ENCODE results near the gene RAB3D. TPM values are rescaled to one million over a fixed set of nuclear protein-coding genes. Genes with fewer than 3 reads are reported as not detected.
"Not testable (repeated sequence)": the region's sequence is repeated elsewhere in the genome, so short reads cannot be mapped to it uniquely, and the experiment has no call there.

RAB3D gene
- polyA plus RNA-seq, 5 donors: 13.6 to 22.3 (median 16.6) TPM

DNA sequence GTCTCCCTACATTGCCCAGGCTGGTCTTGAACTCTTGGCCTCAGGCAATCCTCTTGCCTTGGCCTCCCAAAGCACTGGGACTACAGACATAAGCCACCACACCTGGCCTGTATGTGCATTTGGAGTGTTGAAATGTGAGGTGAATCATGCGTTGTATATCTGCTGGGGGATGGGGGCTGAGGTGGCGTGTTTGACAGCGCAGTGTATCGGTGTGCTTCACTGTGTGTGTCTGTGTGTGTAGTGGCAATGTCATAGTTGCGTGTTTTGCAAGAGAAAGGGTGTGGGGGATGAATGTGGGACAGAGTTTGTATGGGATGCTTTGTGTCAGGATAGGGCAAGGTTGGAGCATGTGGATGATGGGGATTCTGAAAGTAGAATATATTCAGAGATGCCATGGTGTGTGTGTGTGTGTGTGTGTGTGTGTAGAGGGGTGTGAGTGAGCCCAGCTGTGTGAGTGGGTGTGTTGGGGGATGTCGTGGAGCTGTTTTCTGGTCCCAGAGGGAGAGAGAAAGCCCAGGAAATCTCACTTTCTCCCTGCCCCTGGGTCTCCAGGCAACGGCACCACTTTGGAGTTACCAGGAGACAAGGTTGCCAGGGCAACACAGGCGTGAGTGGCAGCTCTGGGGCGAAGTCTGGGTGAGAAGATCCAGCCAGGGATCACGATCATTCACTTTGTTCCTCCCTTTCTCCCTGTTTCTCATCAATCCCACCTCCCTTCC, 33.9 kb upstream of the RAB3D start:
- peak in 1 of 2 donors; percentile 40 for DNase-seq

DNA sequence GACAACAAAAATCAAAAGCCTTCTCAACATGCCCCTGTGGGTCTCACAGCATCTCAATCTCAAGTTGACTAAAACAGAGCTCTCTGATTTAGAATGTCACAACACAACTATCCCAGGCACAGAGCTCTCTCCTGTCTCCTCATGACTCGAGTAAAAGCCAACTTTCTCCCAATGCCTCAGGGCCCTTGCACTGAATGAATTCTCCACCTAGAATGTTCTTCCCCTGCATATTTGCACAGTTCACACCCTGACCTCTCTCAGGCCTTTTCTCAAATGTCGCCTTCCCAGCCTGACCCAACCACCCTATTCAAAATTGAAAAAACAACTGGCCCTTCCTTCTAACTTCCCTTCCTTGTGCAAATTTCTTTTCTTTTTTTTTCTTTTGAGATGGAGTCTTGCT, 31.3 kb upstream of the RAB3D start:
- no peak for DNase-seq

- no peak for DNase-seq
These were observed 28.1 kb upstream of the RAB3D start for GRCh38 chr19:11367528-11367927.

DNA sequence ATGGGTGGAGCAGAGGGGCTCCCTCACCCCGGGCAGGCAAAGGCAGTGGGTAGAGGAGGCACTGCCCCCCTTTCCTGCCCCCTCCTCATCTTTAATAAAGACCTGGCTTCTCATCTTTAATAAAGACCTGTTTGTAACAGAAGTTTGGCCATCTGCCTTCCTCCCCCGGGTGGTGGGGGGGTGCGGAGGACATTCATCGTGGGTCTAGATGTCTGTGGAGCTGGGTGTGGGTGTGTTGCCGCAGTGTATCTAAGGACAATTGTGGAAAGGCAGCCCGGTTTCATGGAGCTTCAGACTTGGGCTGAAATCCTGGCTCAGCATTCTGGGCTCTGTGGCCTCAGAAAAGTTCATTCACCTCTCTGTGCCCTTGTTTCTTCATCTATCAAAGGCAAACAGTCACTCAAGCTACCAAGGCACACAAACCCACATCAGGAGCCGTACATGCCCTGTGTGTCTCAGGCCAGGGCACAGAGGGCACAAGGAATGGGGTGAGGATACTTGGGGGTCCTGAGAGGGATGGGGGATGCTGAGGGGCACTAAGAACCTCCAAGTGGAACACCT, 26.2 kb upstream of the RAB3D start:
- DNase-seq: no peak

GRCh38 chr19:11364935-11365334, 25.5 kb upstream of the RAB3D start:
- no peak for DNase-seq

DNA sequence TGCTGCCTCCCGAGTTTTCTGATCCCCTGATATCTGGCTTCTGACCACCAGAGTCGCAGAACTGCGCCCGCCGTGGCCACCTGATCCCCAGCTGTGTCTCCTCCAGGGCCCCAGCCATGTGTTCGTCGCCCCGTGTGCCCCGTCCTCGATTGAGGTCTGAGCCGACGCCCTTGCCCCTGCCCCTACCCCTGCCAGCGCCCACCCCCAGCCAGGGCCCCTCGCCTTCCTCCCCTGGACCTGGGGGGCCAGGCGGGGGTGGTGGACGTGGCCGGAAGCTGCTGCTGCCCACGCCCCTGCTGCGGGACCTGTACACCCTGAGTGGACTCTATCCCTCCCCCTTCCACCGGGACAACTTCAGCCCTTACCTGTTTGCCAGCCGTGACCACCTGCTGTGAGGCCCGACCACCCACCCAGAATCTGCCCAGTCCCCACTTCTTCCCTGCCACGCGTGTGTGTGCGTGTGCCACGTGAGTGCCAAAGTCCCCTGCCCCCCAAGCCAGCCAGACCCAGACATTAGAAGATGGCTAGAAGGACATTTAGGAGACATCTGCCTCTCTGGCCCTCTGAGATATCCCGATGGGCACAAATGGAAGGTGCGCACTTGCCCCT, 24.9 kb upstream of the RAB3D start:
- DNase-seq: no peak

DNA sequence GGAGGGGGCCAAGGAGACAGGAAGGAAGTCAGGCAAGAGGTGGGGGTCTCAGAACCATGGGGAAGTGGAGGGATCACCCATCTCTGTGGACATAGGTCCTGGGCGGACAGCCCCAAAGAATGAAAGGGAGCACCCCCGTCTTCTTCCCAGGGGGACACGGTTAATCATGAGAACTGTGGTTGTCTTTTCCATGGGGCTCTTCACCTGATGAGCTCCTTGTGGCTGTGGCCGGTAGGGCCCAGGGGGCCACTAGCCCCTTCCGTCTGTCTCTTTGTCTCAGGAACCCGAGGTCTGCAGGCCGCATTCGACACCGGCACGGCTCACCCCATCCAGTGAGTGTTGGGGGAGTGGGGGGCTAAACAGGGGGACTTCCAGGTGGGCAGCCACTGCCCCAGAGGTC, 24.4 kb upstream of the RAB3D start:
- DNase-seq: no peak

DNA sequence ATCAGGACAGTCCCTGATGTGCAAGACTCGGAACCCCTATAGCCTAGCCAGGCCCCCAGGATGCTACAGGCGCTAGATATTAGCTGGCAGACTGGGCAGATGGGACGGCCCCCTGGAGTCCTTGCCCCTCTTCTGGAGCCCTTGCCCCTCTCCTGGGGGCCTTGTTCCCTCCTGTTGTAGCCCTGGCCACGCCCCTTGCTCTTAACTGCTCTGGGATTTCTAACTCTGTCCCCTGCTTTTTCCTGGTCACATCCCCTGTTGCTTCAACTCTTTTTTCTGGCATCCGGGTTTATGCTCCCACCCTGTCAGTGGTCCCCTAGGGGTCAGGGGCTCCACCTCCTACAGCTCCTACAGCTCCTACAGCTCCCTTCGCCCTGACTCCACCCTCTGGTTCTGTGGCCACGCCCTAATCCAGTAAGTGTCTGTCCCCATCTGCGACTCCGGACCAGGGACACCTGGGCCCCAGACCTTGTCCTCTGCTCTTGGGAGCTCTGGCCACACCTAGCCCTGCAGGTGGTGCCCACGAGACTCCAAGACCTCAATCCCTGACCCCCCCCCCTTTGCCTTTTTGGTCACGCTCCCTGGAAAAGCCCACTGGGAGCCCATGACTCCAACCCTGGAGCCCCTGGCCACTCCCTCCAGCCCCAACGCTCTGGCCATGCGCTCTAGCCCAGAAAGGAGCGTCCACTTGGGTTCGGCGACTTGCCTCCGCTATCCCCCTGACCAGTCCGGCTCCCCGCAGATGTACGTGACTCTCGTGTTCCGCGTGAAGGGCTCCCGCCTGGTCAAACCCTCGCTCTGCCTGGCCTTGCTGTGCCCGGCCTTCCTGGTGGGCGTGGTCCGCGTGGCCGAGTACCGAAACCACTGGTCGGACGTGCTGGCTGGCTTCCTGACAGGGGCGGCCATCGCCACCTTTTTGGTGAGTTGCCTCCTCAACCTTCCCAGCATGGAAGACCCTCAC, 22.6 kb upstream of the RAB3D start:
- DNase-seq: no peak

DNA sequence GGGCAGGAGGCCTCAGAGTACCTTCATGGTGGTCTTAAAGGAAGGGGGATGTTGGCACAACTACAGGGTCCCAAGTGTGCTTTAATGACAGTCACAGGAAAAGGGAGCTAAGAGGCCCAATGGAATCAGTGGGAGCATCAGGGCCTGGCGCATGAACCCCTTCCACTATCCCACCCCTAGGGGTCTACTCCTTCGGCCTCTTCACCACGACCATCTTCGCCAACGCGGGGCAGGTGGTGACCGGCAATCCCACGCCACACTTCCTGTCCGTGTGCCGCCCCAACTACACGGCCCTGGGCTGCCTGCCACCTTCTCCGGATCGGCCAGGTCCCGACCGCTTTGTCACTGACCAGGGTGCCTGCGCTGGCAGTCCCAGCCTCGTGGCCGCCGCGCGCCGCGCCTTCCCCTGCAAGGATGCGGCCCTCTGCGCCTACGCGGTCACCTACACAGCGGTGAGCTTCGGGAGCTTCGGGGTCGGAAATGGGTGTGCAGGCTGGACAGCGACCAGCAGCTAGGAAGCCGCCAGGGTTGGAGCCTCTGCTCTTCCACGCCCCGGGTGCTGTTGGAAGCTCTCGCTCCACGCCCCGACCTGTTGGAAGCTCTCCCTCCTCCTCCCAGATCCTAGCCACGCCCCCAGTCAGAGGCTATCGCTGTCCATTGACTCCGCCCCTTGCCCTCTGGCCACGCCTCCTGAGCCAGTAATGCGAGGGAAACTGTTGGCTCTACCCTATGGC, 21.7 kb upstream of the RAB3D start:
- no peak for DNase-seq

DNA sequence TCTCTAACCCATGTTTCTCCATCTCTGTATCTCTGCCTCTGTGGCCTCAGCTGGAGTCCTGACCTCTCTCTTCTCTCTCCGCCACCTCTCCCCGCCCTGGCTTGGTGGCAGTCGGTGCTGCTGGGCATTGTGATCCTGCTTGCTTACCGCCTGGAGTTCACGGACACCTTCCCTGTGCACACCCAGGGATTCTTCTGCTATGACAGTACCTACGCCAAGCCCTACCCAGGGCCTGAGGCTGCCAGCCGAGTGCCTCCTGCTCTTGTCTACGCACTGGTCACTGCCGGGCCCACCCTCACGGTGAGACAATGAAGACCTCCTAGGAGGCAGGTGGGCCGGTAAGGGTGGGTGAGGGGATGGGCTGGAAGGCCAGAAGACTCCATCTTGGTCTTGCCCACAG, 20.0 kb upstream of the RAB3D start:
- DNase-seq: no peak

DNA sequence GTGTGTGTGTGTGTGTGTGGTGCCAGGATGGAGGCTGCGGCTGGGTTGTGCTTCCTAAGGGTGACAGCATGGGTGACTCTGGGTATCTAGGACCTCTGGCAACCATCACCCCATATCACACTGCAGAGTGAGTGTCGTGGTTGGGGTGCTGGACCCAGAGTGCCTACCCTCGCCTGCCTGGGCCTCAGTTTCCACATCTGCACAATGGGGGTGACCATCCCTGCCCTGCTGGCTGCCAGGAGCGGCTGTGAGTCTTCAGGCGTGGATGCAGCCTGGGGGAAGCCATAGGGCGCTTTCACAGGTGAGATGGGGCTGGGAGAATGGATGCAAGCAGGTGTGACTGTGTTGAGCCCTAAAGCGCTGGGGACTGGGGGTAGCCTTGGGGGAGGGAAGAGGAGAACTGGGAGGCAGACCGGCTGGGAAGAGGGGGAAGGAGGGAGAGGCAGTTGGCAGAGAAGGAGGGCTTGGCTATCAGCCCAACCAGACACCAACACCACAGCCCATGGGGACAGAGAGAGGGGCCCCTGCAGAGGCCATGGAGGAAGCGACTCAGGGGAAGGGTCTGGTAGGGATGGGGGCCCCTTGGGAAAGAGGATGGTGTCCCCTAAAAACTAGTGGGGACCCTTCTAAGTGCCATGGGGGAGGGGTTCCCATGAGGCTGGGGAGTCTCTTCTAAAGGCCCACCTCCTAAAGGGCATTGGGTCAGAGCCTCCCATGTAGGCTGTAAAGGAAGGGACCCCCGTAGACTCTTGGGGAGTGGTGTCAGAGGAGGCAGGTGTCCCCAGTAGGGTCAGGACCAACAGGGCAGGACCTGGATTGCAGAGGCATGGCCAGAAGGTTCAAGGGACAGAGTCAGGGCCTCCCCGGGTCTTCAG, 17.5 kb upstream of the RAB3D start:
- DNase-seq: no peak

DNA sequence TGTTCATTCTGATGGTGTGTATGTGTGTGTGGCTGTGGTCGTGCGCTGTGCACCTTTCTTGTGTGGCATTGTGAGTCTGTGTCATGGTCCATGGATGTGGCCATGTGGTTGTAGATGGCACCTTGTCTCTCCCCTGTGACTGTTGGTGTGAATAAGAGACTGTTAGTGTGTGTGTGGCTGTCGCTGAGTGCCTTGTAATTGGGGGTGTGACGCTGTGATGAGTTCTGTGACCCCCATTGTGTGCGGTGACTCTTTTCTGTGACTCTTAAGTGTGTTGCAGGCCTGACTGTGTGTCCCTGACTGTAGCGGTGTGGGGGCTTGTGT, 16.6 kb upstream of the RAB3D start:
- no peak for DNase-seq

- DNase-seq: peak; percentile 75 to 79
These were observed 16.0 kb upstream of the RAB3D start, which contains the start of gene PLPPR2 for GRCh38 chr19:11355160-11356073. PLPPR2 (plus strand) TSS chr19:11355432; CDS start chr19:11357674, 2,242 bp downstream.

DNA sequence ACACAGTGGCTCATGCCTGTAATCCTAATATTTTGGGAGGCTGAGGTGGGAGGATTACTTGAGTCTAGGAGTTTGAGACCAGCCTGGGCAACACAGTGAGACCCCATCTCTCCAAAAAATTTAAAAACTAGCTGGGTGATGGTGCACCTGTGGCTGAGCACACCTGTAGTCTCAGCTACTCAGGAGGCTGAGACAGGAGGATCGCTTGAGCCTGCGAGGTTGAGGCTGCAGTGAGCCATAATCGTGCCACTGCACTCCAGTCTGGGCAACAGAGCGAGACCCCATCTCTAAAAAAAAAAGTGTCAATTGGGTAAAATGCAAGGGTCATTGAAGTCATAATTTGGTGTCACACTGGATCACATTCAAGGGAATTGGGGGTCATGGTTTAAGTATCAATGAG, 14.6 kb upstream of the RAB3D start:
- DNase-seq: not testable (repeated sequence)

DNA sequence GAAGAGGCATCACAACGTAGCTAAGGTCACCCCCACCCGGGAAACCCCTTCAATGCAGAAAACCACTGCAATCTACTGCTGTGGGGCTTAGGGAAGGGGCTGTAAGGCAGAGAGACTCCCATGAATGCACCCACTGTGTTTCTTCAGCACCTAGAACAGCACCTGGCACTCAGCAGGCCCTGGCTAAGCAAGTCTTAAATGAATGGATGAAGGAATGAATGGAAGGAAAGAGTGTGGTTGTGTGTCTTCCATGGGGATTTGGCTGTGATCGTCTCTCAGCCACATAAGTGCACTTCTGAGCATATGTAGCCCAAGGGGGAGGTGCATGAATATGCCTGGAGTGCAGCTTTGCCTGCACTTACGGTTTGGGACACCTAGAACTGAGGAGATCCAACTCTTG, 9.7 kb upstream of the RAB3D start:
- DNase-seq: no peak

GRCh38 chr19:11347546-11348039, 8.1 kb upstream of the RAB3D start:
- no peak for DNase-seq

DNA sequence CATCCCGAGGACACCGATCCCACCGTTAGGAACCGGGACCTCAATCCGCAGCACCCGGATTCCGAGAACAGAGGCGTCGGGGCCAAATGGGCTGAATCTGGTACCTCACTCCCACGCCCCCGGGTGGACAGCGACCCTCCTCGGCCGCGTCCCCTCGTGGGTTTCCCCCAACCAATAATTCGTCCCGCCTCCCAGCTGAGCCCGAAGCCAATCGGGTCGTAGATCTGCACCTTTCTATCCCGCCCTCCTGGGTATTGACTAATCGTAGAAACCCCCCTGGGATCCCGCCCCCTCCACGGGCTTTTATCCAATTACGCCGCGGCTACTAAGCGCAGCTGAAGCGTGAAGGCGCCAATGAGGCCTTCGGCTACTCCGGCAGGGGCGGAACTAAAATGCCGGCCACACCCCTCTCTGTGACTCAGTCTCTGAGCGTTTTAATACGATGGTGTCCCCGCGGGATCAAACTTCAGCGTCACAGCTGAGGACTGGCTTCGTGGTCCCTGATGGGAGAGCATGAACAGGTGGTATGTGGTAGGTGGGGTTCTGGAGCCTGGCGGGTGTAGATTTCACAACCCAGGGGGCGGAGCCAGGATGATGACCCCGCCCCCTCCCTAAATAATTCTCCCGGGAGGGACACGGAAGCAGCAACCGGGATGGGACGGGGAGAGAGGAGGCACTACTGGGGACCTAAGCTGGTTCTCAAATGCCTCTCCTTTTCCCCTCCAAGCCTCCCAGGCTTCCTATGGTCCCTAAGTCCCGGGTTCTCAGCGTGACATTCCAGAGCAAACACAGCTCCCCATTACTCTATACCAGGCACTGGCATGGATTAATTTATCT, 6.9 kb upstream of the RAB3D start, which contains the start of the genes CCDC159 and TMEM205:
Gene CCDC159 (plus strand): TSS at position 416 of the 837 bp plus-strand sequence. CDS start 88 bp downstream, at position 504.
Gene TMEM205 (minus strand): TSS at position 165 of the 837 bp plus-strand sequence. CDS start 649 bp downstream, outside the sequence.
- DNase-seq: peak; percentile 98 to 99
